ENCODE measurements around the gene CABLES2. TPM values are rescaled to one million over a fixed set of nuclear protein-coding genes. Genes with fewer than 3 reads are reported as not detected.
A peak's percentile ranks its signal among the peaks of the same experiment; 100 is the strongest.

The CABLES2 gene
- total and polyA plus RNA-seq, 9 of the 15 experiments (the other 6 are each of a cell fraction or from before 2014, with no cell fraction given): 0.46 to 4.2 (median 1.6) TPM

DNA sequence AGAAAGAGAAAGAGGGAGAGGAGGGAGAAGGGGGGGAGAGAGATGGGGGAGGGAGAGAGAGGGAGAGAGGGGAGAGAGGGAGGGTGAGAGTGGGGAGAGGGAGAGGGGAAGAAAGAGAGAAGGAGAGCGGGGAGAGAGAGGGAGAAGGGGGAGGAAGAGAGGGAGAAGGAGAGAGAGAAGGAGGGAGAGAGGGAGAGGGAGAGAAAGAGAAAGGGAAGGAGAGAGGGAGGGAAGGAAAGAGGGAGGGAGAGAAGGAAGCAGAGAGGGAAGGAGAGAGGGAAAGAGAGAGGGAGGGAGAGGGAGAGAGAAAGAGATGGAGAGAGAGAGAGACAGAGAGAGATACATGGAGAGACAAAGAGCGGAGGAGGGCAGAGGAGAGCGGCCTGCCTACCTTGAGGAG is 44.9 kb upstream of the CABLES2 start:
- WGBS (ENCODE audit: insufficient coverage, low coverage, missing lambda C conversion rate): 83% methylated on average over 1 of the region's 3 CpGs
- CTCF ChIA-PET (ENCODE audit: low intra/inter-chr PET ratio): no interaction called here
- no peak for TF ChIP-seq HMG20A (CRISPR knock-in tag; conservative IDR thresholded peaks at IDR 0.05)
- TF ChIP-seq KDM1A (IDR thresholded peaks at IDR 0.05): peak in 1 of 2 experiments; percentile 69; a peak in 1 of 4 replicates
- no peak for TF ChIP-seq RFX5 (IDR thresholded peaks at IDR 0.05; ENCODE audit: low read depth, low read length)
- TF ChIP-seq, protein P1, sequence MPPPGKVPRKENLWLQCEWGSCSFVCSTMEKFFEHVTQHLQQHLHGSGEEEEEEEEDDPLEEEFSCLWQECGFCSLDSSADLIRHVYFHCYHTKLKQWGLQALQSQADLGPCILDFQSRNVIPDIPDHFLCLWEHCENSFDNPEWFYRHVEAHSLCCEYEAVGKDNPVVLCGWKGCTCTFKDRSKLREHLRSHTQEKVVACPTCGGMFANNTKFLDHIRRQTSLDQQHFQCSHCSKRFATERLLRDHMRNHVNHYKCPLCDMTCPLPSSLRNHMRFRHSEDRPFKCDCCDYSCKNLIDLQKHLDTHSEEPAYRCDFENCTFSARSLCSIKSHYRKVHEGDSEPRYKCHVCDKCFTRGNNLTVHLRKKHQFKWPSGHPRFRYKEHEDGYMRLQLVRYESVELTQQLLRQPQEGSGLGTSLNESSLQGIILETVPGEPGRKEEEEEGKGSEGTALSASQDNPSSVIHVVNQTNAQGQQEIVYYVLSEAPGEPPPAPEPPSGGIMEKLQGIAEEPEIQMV (tag; conservative IDR thresholded peaks at IDR 0.05; ENCODE audit: low read depth): no peak
- TF ChIP-seq KDM4B (IDR thresholded peaks at IDR 0.05; ENCODE audit: borderline replicate concordance in 2 of 2, low read depth in 1 of 2): no peak
- TF ChIP-seq GABPB1 (CRISPR knock-in tag; IDR thresholded peaks at IDR 0.05): 0 out of 2 replicates have a peak, but pooled peaks have one; percentile 21
- no peak for TF ChIP-seq ZNF699 (CRISPR knock-in tag; IDR thresholded peaks at IDR 0.05; ENCODE audit: insufficient replicate concordance)
- TF ChIP-seq EHMT2 (IDR thresholded peaks at IDR 0.05): no peak
- TF ChIP-seq, protein P2, sequence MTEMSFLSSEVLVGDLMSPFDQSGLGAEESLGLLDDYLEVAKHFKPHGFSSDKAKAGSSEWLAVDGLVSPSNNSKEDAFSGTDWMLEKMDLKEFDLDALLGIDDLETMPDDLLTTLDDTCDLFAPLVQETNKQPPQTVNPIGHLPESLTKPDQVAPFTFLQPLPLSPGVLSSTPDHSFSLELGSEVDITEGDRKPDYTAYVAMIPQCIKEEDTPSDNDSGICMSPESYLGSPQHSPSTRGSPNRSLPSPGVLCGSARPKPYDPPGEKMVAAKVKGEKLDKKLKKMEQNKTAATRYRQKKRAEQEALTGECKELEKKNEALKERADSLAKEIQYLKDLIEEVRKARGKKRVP (CRISPR knock-in tag; IDR thresholded peaks at IDR 0.05): no peak
- TF ChIP-seq, protein P3, sequence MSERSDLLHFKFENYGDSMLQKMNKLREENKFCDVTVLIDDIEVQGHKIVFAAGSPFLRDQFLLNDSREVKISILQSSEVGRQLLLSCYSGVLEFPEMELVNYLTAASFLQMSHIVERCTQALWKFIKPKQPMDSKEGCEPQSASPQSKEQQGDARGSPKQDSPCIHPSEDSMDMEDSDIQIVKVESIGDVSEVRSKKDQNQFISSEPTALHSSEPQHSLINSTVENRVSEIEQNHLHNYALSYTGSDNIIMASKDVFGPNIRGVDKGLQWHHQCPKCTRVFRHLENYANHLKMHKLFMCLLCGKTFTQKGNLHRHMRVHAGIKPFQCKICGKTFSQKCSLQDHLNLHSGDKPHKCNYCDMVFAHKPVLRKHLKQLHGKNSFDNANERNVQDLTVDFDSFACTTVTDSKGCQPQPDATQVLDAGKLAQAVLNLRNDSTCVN (CRISPR knock-in tag; IDR thresholded peaks at IDR 0.05): peak; percentile 79; the same call in 1 of the 2 replicates
- TF ChIP-seq SIN3A (IDR thresholded peaks at IDR 0.05; ENCODE audit: borderline replicate concordance in 2 of 2, control insufficient read depth in 1 of 2, low read depth in 2 of 2, low read length in 2 of 2): no peak
- TF ChIP-seq, protein P4, sequence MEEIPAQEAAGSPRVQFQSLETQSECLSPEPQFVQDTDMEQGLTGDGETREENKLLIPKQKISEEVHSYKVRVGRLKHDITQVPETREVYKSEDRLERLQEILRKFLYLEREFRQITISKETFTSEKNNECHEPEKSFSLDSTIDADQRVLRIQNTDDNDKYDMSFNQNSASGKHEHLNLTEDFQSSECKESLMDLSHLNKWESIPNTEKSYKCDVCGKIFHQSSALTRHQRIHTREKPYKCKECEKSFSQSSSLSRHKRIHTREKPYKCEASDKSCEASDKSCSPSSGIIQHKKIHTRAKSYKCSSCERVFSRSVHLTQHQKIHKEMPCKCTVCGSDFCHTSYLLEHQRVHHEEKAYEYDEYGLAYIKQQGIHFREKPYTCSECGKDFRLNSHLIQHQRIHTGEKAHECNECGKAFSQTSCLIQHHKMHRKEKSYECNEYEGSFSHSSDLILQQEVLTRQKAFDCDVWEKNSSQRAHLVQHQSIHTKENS (CRISPR knock-in tag; IDR thresholded peaks at IDR 0.05): no peak
- TF ChIP-seq, protein P5, sequence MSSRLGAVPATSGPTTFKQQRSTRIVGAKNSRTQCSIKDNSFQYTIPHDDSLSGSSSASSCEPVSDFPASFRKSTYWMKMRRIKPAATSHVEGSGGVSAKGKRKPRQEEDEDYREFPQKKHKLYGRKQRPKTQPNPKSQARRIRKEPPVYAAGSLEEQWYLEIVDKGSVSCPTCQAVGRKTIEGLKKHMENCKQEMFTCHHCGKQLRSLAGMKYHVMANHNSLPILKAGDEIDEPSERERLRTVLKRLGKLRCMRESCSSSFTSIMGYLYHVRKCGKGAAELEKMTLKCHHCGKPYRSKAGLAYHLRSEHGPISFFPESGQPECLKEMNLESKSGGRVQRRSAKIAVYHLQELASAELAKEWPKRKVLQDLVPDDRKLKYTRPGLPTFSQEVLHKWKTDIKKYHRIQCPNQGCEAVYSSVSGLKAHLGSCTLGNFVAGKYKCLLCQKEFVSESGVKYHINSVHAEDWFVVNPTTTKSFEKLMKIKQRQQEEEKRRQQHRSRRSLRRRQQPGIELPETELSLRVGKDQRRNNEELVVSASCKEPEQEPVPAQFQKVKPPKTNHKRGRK (tag; IDR thresholded peaks at IDR 0.05): peak; percentile 87
- peak; percentile 20; the same call in 1 of the 2 replicates for TF ChIP-seq DPF2 (IDR thresholded peaks at IDR 0.05)
- peak; percentile 67; the same call in 1 of the 2 replicates for TF ChIP-seq ELF4 (CRISPR knock-in tag; IDR thresholded peaks at IDR 0.05)
- no peak for TF ChIP-seq YBX1 (IDR thresholded peaks at IDR 0.05)

More for the DNA sequence above, 44.9 kb upstream of the CABLES2 start:
- Histone ChIP-seq H3K9me1 (ENCODE audit: control insufficient read depth, insufficient read depth, low read length) (no peaks in the 10 kb centered on the region), H3K27ac (ENCODE audit: extremely low read depth, low read depth, low read length) (no peak overlapping the region), H2AFZ (ENCODE audit: low read depth, low read length) (no peak overlapping the region), H4K20me1 (replicated peaks; ENCODE audit: control insufficient read depth, insufficient read depth, low read length) (no peaks in the 10 kb centered on the region), H3K4me1 (replicated peaks in 1 of 2; ENCODE audit: control insufficient read depth in 2 of 2, insufficient read depth in 2 of 2, low read length in 2 of 2) (peaks cover 14 to 80% of the 10 kb centered on the region in 2 experiments; a peak in 4 of 5 replicates), H3K79me2 (ENCODE audit: control insufficient read depth, insufficient read depth, low read length) (no peaks in the 10 kb centered on the region), H3K27me3 (ENCODE audit: control insufficient read depth in 2 of 2, insufficient read depth in 2 of 2, low read length in 2 of 2) (peaks cover 5 to 35% of the 10 kb centered on the region in 2 experiments; a peak in 4 of 5 replicates), H3K9me3 (replicated peaks; ENCODE audit: control insufficient read depth, insufficient read depth, low read depth, low read length) (no peaks in the 10 kb centered on the region), H3K36me3 (ENCODE audit: control insufficient read depth, insufficient read depth, low read length) (no peaks in the 10 kb centered on the region), H3K9ac (ENCODE audit: insufficient read depth in 1 of 2, low read depth in 2 of 2, low read length in 2 of 2) (no peak overlapping the region), H3K4me3 (no peak overlapping the region), H3K4me2 (ENCODE audit: insufficient read depth, low read length) (no peak overlapping the region)
- DNase-seq (ENCODE audit: extremely low read depth in 1 of 4, low spot score in 3 of 4): no peak
- FAIRE-seq: no peak
- POLR2A ChIA-PET: no interaction called here
- intact Hi-C loops (cut with micrococcal nuclease): no loop called here
- no TSS peak for BruUV-seq (replicated peaks)
- no peak for ATAC-seq
- in situ Hi-C loops (cut with MboI): no loop called here

Data from K562 (cell line).